ENCODE measurements around the gene IL26. TPM values are rescaled to one million over a fixed set of nuclear protein-coding genes. Genes with fewer than 3 reads are reported as not detected.

The IL26 gene
- total RNA-seq, 1 donor from 2014 or later, result not detected

GRCh38 chr12:68250454-68250853 is 24.8 kb upstream of the IL26 start:
- Mint-ChIP-seq H3K9me3 (peaks cover 8% of the 10 kb centered on the region), H3K4me3 (no peak overlapping the region), H3K36me3 (ENCODE audit: low read depth) (no peaks in the 10 kb centered on the region), H3K4me1 (peaks cover under 1% of the 10 kb centered on the region), H3K27me3 (ENCODE audit: low read depth) (no peaks in the 10 kb centered on the region), H3K27ac (ENCODE audit: unreplicated experiment) (peak overlapping the region; percentile 47)
- TF ChIP-seq CTCF (conservative IDR thresholded peaks at IDR 0.05), result no peak
- DNase-seq (ENCODE audit: low read depth, low spot score), result no peak

GRCh38 chr12:68247785-68248184 is 22.2 kb upstream of the IL26 start:
- H3K4me3 Mint-ChIP-seq, result no peak overlapping the region
- peaks cover 8% of the 10 kb centered on the region for H3K9me3 Mint-ChIP-seq
- TF ChIP-seq CTCF (conservative IDR thresholded peaks at IDR 0.05), result no peak
- H3K36me3 Mint-ChIP-seq (ENCODE audit: low read depth), result no peaks in the 10 kb centered on the region
- peaks cover 6% of the 10 kb centered on the region for H3K4me1 Mint-ChIP-seq
- no peak overlapping the region for H3K27ac Mint-ChIP-seq (ENCODE audit: unreplicated experiment)
- no peak for DNase-seq (ENCODE audit: low read depth, low spot score)
- H3K27me3 Mint-ChIP-seq (ENCODE audit: low read depth), result no peaks in the 10 kb centered on the region

- H3K36me3 Mint-ChIP-seq (ENCODE audit: low read depth), result no peaks in the 10 kb centered on the region
- no peak for TF ChIP-seq CTCF (conservative IDR thresholded peaks at IDR 0.05)
- H3K27ac Mint-ChIP-seq (ENCODE audit: unreplicated experiment), result no peak overlapping the region
- DNase-seq (ENCODE audit: low read depth, low spot score), result no peak
- no peaks in the 10 kb centered on the region for H3K27me3 Mint-ChIP-seq (ENCODE audit: low read depth)
- H3K9me3 Mint-ChIP-seq, result peaks cover 5% of the 10 kb centered on the region
- H3K4me1 Mint-ChIP-seq, result peaks cover 6% of the 10 kb centered on the region
- H3K4me3 Mint-ChIP-seq, result no peak overlapping the region
Measured at GRCh38 chr12:68246350-68246749, 20.7 kb upstream of the IL26 start.

GRCh38 chr12:68245180-68246021 is 19.8 kb upstream of the IL26 start:
- Mint-ChIP-seq H3K27me3 (ENCODE audit: low read depth) (no peaks in the 10 kb centered on the region), H3K4me3 (no peak overlapping the region), H3K4me1 (peaks cover 6% of the 10 kb centered on the region), H3K9me3 (peaks cover 5% of the 10 kb centered on the region), H3K27ac (ENCODE audit: unreplicated experiment) (no peak overlapping the region), H3K36me3 (ENCODE audit: low read depth) (no peaks in the 10 kb centered on the region)
- no peak for DNase-seq (ENCODE audit: low read depth, low spot score)
- TF ChIP-seq CTCF (conservative IDR thresholded peaks at IDR 0.05), result no peak

GRCh38 chr12:68242777-68243176 is 17.2 kb upstream of the IL26 start:
- DNase-seq (ENCODE audit: low read depth, low spot score), result no peak
- Mint-ChIP-seq H3K27ac (ENCODE audit: unreplicated experiment) (no peak overlapping the region), H3K4me3 (no peak overlapping the region), H3K36me3 (ENCODE audit: low read depth) (no peaks in the 10 kb centered on the region), H3K27me3 (ENCODE audit: low read depth) (no peaks in the 10 kb centered on the region), H3K9me3 (peaks cover 6% of the 10 kb centered on the region), H3K4me1 (peaks cover 8% of the 10 kb centered on the region)
- TF ChIP-seq CTCF (conservative IDR thresholded peaks at IDR 0.05), result no peak
